KMS-11 (cell line): ENCODE data around the gene ADAP1.

Experiments
- H2AFZ ChIP-seq: fragments of 200-600 bp; sonication (generic); 2 replicates; pipeline ENCODE4 v1.6.1; 2016; ENCODE audit warnings: antibody characterized with exemption, mixed run types, low read depth
- H3K27ac ChIP-seq: fragments of 200-600 bp; sonication (generic); 2 replicates; pipeline ENCODE4 v1.6.1; 2016; ENCODE audit warnings: mild to moderate bottlenecking, mixed run types
- H3K27me3 ChIP-seq: fragments of 200-600 bp; sonication (generic); 2 replicates; pipeline ENCODE4 v1.6.1; 2017; ENCODE audit warnings: mild to moderate bottlenecking, low read depth, mixed run types, moderate library complexity; ENCODE audit not compliant: insufficient read depth
- H3K36me3 ChIP-seq: fragments of 200-600 bp; sonication (generic); 2 replicates; pipeline ENCODE4 v1.6.1; 2017; ENCODE audit warnings: mild to moderate bottlenecking, mixed run types; ENCODE audit not compliant: insufficient read depth
- H3K4me1 ChIP-seq: fragments of 200-600 bp; sonication (generic); 2 replicates; pipeline ENCODE4 v1.6.1; 2016; ENCODE audit warnings: mild to moderate bottlenecking, low read depth, mixed run types; ENCODE audit not compliant: poor library complexity, severe bottlenecking
- H3K4me2 ChIP-seq: fragments of 200-600 bp; sonication (generic); 2 replicates; pipeline ENCODE4 v1.7.0; 2016; ENCODE audit warnings: mild to moderate bottlenecking, mixed run types
- H3K4me3 ChIP-seq: fragments of 200-600 bp; sonication (generic); IDR thresholded peaks from 2 replicates; pipeline ENCODE4 v1.6.1; 2017; ENCODE audit warnings: low read depth, low read length, mixed read lengths; ENCODE audit not compliant: insufficient read depth
- H3K79me2 ChIP-seq: fragments of 200-600 bp; sonication (generic); 2 replicates; pipeline ENCODE4 v1.6.1; 2016; ENCODE audit warnings: low read depth, mixed run types; ENCODE audit not compliant: insufficient read depth
- H3K9ac ChIP-seq: fragments of 200-600 bp; sonication (generic); 2 replicates; pipeline ENCODE4 v1.6.1; 2016; ENCODE audit warnings: mild to moderate bottlenecking, mixed run types
- H4K20me1 ChIP-seq: fragments of 200-600 bp; sonication (generic); 2 replicates; pipeline ENCODE4 v1.6.1; 2016; ENCODE audit warnings: mild to moderate bottlenecking, mixed run types; ENCODE audit not compliant: insufficient read depth
- TF ChIP-seq, protein P1 (sequence below): fragments of 200-600 bp; sonication (generic); conservative IDR thresholded peaks from 2 replicates; pipeline ENCODE4 v1.6.1; 2017; ENCODE audit warnings: low read depth, mild to moderate bottlenecking, antibody characterized with exemption, low read length, moderate library complexity, mixed read lengths

Gene ADAP1

DNA sequence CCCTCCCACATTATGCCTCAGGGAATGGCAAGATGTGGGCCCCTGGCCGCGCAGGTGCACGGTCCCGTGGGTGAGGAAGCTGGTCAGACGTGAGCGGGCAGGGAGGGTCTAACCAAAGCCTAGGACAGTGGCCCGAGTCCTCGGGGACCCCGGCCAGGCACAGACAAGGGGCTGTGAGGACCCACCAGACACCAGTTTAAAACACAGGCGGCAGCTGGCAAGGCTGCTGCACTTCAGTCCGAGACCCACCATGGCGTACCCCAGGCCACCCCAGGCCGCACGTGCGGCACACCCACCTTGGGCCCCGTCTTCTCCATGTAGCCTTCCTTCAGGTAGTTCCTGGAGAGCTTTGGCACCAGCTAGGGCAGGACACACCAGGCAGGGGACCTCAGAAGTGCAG, 54.7 kb downstream of the ADAP1 start:
- H3K4me2 ChIP-seq, result no peak overlapping the region
- TF ChIP-seq, protein P1, sequence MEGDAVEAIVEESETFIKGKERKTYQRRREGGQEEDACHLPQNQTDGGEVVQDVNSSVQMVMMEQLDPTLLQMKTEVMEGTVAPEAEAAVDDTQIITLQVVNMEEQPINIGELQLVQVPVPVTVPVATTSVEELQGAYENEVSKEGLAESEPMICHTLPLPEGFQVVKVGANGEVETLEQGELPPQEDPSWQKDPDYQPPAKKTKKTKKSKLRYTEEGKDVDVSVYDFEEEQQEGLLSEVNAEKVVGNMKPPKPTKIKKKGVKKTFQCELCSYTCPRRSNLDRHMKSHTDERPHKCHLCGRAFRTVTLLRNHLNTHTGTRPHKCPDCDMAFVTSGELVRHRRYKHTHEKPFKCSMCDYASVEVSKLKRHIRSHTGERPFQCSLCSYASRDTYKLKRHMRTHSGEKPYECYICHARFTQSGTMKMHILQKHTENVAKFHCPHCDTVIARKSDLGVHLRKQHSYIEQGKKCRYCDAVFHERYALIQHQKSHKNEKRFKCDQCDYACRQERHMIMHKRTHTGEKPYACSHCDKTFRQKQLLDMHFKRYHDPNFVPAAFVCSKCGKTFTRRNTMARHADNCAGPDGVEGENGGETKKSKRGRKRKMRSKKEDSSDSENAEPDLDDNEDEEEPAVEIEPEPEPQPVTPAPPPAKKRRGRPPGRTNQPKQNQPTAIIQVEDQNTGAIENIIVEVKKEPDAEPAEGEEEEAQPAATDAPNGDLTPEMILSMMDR, result no peak
- H2AFZ ChIP-seq, result no peak overlapping the region

DNA sequence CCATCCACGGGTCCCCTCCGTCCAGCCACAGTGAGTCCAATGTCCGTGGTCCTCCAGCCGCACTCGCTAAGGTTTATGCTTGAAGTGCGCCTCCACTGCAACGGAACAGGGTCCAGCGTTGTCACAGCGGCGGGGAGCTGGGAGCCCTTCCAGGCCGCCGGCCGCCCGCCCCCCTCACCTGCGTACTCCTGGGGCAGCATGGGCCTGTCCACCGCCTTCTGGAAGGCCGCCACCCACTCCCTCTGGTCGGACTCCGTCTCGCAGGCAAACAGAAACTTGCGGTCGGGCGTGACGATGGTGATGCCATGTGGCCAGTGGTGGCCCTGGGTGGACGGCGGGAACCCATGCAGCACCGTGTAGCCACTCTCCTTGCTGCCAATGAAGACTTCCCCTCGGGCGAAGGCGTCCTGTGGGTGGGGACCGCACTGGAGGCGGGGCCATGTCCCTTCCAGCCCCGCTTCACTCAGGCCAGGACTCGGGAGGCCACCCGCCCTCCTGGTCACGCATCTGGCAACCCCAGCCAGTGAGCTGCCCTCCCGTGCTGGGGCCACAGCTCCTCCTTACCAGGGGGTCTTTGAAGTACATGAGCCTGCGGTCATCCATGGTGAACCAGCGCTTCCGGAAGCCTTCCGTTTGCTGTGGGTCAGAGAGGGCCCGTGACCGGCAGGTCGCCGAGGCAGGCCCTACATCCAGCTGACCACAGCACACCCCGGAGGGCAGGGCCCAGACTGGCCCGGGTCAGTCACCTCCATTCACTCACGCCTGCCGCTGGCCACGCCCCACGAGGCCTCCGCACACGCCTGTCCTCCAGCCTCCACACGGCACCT, 55.4 kb downstream of the ADAP1 start:
- Histone ChIP-seq H3K27me3 (no peaks in the 10 kb centered on the region), H4K20me1 (no peaks in the 10 kb centered on the region), H3K4me1 (peaks cover 5% of the 10 kb centered on the region), H3K27ac (no peak overlapping the region), H3K9ac (no peak overlapping the region), H2AFZ (no peak overlapping the region), H3K4me2 (no peak overlapping the region), H3K36me3 (no peaks in the 10 kb centered on the region), H3K4me3 (no peak overlapping the region), H3K79me2 (no peaks in the 10 kb centered on the region)
- TF ChIP-seq, protein P1, result no peak

More for the DNA sequence above, 54.7 kb downstream of the ADAP1 start:
- Histone ChIP-seq H3K27me3 (no peaks in the 10 kb centered on the region), H4K20me1 (no peaks in the 10 kb centered on the region), H3K36me3 (no peaks in the 10 kb centered on the region), H3K4me3 (no peak overlapping the region), H3K9ac (no peak overlapping the region), H3K79me2 (no peaks in the 10 kb centered on the region), H3K4me1 (peaks cover 5% of the 10 kb centered on the region), H3K27ac (no peak overlapping the region)

DNA sequence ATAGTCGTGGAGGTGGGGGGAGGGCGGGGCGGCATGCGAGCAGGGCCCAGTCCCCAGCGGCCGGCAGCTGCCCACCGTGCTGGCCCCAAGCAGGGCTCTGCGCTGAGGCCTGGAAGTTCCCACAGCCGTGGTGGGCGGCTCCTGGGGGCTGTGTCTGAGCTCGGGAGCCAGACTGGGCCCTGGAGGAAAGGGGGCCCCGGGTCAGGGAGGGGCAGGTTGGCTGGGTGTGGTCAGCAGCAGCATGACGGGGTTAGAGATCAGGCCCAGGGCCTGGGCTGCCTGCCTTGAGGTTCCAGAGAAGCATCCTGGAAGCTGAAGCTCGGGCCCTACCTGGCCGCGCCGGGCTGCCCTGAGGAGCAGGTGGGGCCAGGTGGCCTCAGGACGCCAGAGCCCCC, 56.0 kb downstream of the ADAP1 start:
- H3K36me3 ChIP-seq, result no peaks in the 10 kb centered on the region
- TF ChIP-seq, protein P1, result no peak
- H3K27ac ChIP-seq, result no peak overlapping the region
- H3K79me2 ChIP-seq, result no peaks in the 10 kb centered on the region
- no peak overlapping the region for H3K4me3 ChIP-seq
- H3K9ac ChIP-seq, result no peak overlapping the region
- H3K4me1 ChIP-seq, result peaks cover 5% of the 10 kb centered on the region
- no peaks in the 10 kb centered on the region for H3K27me3 ChIP-seq
- H2AFZ ChIP-seq, result no peak overlapping the region
- H4K20me1 ChIP-seq, result no peaks in the 10 kb centered on the region
- H3K4me2 ChIP-seq, result no peak overlapping the region

DNA sequence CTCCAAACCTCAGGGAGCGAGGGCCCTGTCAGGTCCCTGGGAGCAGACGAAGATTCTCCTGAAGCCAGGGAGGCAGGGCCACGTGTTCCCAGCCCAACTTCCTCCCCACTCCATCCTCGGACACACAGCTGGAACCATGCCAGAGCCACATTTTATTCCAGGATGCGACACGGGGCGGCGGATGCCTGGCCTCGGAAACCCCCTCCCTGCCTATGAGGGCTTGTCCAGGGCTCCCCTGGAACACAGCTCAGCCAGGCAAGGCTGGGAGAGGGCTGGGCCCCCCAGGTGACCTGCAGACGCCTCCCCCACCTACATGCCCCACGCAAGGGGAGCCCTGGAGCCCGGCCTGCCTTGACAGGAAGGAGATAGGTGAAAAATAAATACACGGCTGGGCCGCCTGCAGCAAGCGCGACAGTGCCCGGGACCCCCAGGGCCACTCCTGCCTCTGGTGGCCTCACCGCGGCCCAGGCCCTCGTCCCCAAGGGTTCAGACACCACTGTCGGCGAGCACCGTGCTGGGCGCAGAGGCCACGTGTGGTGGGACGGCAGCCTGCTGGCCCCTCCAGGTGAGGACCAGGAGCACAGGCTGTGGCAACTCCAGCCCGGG, 56.6 kb downstream of the ADAP1 start:
- Histone ChIP-seq H3K36me3 (no peaks in the 10 kb centered on the region), H3K27ac (no peak overlapping the region), H3K4me3 (no peak overlapping the region), H3K4me2 (no peak overlapping the region), H2AFZ (no peak overlapping the region), H3K9ac (no peak overlapping the region), H3K4me1 (peaks cover 5% of the 10 kb centered on the region), H4K20me1 (no peaks in the 10 kb centered on the region), H3K79me2 (no peaks in the 10 kb centered on the region), H3K27me3 (no peaks in the 10 kb centered on the region)
- TF ChIP-seq, protein P1, result no peak
